ENCODE data around the gene HS3ST4.

- no peak for TF ChIP-seq CTCF (IDR thresholded peaks at IDR 0.05)
- TF ChIP-seq EP300 (IDR thresholded peaks at IDR 0.05): no peak
Measured at GRCh38 chr16:25877103-25877502, 185.3 kb downstream of the HS3ST4 start.

Measured in stomach (tissue), 4 donors.